OCI-LY1 (cell line): ENCODE results near the gene FGF10.

Source experiments
- EZH2 ChIP-seq: fragments of 200-600 bp; sonication (generic), shearing (Covaris generic); IDR thresholded peaks from 2 replicates; pipeline ENCODE4 v1.8.0; 2017; ENCODE audit warnings: borderline replicate concordance, mixed run types, mild to moderate bottlenecking, antibody characterized with exemption, low read length, moderate library complexity, mixed read lengths
- TF ChIP-seq, protein P1 (sequence below): fragments of 200-600 bp; sonication (generic), shearing (Covaris generic); IDR thresholded peaks from 2 replicates; pipeline ENCODE4 v1.5.1; 2017; ENCODE audit warnings: mild to moderate bottlenecking, antibody characterized with exemption, low read length, moderate library complexity, mixed read lengths

DNA sequence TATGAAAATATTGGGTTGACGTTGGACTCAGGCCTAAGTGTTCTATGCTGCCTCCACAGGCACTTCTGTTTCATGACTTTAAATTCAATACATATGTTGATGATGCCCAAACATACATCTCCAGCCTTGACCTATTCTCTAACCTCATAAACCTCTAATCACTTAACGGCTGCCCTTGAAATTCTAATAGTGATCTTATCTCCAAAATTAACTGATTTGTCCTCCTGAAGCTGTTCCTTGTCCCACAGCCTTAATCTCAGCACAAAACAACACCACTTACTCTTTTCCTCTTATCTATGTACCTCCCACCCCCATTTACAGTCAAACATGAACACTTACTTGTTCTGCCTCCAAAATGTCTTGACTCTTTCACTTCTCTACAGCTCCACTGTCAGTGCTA, 43.3 kb downstream of the FGF10 start:
- no peak for TF ChIP-seq EZH2
- TF ChIP-seq, protein P1, sequence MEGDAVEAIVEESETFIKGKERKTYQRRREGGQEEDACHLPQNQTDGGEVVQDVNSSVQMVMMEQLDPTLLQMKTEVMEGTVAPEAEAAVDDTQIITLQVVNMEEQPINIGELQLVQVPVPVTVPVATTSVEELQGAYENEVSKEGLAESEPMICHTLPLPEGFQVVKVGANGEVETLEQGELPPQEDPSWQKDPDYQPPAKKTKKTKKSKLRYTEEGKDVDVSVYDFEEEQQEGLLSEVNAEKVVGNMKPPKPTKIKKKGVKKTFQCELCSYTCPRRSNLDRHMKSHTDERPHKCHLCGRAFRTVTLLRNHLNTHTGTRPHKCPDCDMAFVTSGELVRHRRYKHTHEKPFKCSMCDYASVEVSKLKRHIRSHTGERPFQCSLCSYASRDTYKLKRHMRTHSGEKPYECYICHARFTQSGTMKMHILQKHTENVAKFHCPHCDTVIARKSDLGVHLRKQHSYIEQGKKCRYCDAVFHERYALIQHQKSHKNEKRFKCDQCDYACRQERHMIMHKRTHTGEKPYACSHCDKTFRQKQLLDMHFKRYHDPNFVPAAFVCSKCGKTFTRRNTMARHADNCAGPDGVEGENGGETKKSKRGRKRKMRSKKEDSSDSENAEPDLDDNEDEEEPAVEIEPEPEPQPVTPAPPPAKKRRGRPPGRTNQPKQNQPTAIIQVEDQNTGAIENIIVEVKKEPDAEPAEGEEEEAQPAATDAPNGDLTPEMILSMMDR, result no peak
